ENCODE results near the gene CYGB. TPM values are rescaled to one million over a fixed set of nuclear protein-coding genes. Genes with fewer than 3 reads are reported as not detected.

CYGB gene
- total RNA-seq, 6 experiments from 2014 or later, result 0.26 to 0.66 (median 0.33) TPM

GRCh38 chr17:76477576-76477975 lies 59.9 kb downstream of the CYGB start:
- H3K36me3 Mint-ChIP-seq (ENCODE audit: low read depth), result no peaks in the 10 kb centered on the region
- no peaks in the 10 kb centered on the region; the same call in 1 of the 2 replicates for H3K27me3 Mint-ChIP-seq (ENCODE audit: insufficient read depth)
- H3K9me3 Mint-ChIP-seq, result no peaks in the 10 kb centered on the region

More at GRCh38 chr17:76477576-76477975, 59.9 kb downstream of the CYGB start:
- Mint-ChIP-seq H3K4me1 (ENCODE audit: low read depth) (no peaks in the 10 kb centered on the region), H3K4me3 (no peak overlapping the region), H3K27ac (no peak overlapping the region)
- DNase-seq, result no peak
- no peak for TF ChIP-seq CTCF (IDR thresholded peaks at IDR 0.05)

Other genes with a start within 250 kb of the CYGB start
- 1 to 10 TPM; 1.2 to 2.3 (median 1.4) TPM for gene QRICH2, start 229.4 kb downstream of the CYGB start, total RNA-seq (2021; fragmentation: NEBNext Ultra II Directional; extraction: Animal tissue kit (Norgen Biotek cat#: 25700))
- gene PRPSAP1, start 183.8 kb downstream of the CYGB start, total RNA-seq (2021; fragmentation: NEBNext Ultra II Directional; extraction: Animal tissue kit (Norgen Biotek cat#: 25700)), result 10 to 100 TPM; 32.6 to 37.4 (median 35.1) TPM
- gene SPHK1, start 153.1 kb downstream of the CYGB start, total RNA-seq (2021; fragmentation: NEBNext Ultra II Directional; extraction: Animal tissue kit (Norgen Biotek cat#: 25700)), result 10 to 100 TPM; 53.9 to 68.1 (median 55.7) TPM
- gene UBE2O, start 84.6 kb downstream of the CYGB start, total RNA-seq (2021; fragmentation: NEBNext Ultra II Directional; extraction: Animal tissue kit (Norgen Biotek cat#: 25700)), result 10 to 100 TPM; 24.3 to 26.0 (median 24.5) TPM
- gene AANAT, start 70.1 kb downstream of the CYGB start, total RNA-seq (2021; fragmentation: NEBNext Ultra II Directional; extraction: Animal tissue kit (Norgen Biotek cat#: 25700)), result under 1 TPM in 1 of 6 experiments, not detected in 5; 0.21 TPM
- 10 to 100 TPM in 2 of 6 experiments, 1 to 10 TPM in 4; 7.1 to 13.1 (median 9.4) TPM for gene RHBDF2, start 36.3 kb downstream of the CYGB start, total RNA-seq (2021; fragmentation: NEBNext Ultra II Directional; extraction: Animal tissue kit (Norgen Biotek cat#: 25700))
- gene PRCD, start 2.3 kb upstream of the CYGB start, total RNA-seq (2021; fragmentation: NEBNext Ultra II Directional; extraction: Animal tissue kit (Norgen Biotek cat#: 25700)), result not detected
- gene ST6GALNAC2, start 48.2 kb upstream of the CYGB start, total RNA-seq (2021; fragmentation: NEBNext Ultra II Directional; extraction: Animal tissue kit (Norgen Biotek cat#: 25700)), result under 1 TPM in 5 of 6 experiments, not detected in 1; 0.20 to 0.71 (median 0.34) TPM
- not detected for gene ST6GALNAC1, start 106.0 kb upstream of the CYGB start, total RNA-seq (2021; fragmentation: NEBNext Ultra II Directional; extraction: Animal tissue kit (Norgen Biotek cat#: 25700))
- 100 to 1,000 TPM; 180 to 259 (median 192) TPM for gene MXRA7, start 173.3 kb upstream of the CYGB start, total RNA-seq (2021; fragmentation: NEBNext Ultra II Directional; extraction: Animal tissue kit (Norgen Biotek cat#: 25700))
- 10 to 100 TPM; 32.9 to 44.3 (median 37.3) TPM for gene JMJD6, start 188.9 kb upstream of the CYGB start, total RNA-seq (2021; fragmentation: NEBNext Ultra II Directional; extraction: Animal tissue kit (Norgen Biotek cat#: 25700))
- 10 to 100 TPM; 30.1 to 32.8 (median 31.1) TPM for gene METTL23, start 189.1 kb upstream of the CYGB start, total RNA-seq (2021; fragmentation: NEBNext Ultra II Directional; extraction: Animal tissue kit (Norgen Biotek cat#: 25700))
- gene SRSF2, start 199.6 kb upstream of the CYGB start, total RNA-seq (2021; fragmentation: NEBNext Ultra II Directional; extraction: Animal tissue kit (Norgen Biotek cat#: 25700)), result 100 to 1,000 TPM; 179 to 220 (median 215) TPM
- gene MFSD11, start 200.4 kb upstream of the CYGB start, total RNA-seq (2021; fragmentation: NEBNext Ultra II Directional; extraction: Animal tissue kit (Norgen Biotek cat#: 25700)), result 10 to 100 TPM; 16.1 to 23.4 (median 20.7) TPM

Measured in HFFc6 (cell line).